Epithelial cell of proximal tubule (primary cell): ENCODE data around the gene KCNIP1. TPM values are rescaled to one million over a fixed set of nuclear protein-coding genes. Genes with fewer than 3 reads are reported as not detected.

ENCODE experiments used
- DNase-seq: peaks from one replicate; pipeline ENCODE4 v3.0.0-alpha.2; 2011; ENCODE audit warnings: low read depth
- H3K4me3 ChIP-seq: 2 replicates; pipeline ENCODE4 v1.5.1; 2011; ENCODE audit warnings: low read depth, mild to moderate bottlenecking, low read length
- total RNA-seq: library from RNA; depleted of rRNA; stranded (reverse); fragments of >200 nt; gene quantifications from 2 replicates; pipeline ENCODE4 v1.2.3, GENCODE V29; 2015
- TF ChIP-seq, protein P1 (sequence below): conservative IDR thresholded peaks from 2 replicates; pipeline ENCODE4 v1.5.1; 2012; ENCODE audit warnings: low read depth, mild to moderate bottlenecking, low read length

The KCNIP1 gene
- 2.0 and 3.3 TPM in 2 replicates for total RNA-seq

DNA sequence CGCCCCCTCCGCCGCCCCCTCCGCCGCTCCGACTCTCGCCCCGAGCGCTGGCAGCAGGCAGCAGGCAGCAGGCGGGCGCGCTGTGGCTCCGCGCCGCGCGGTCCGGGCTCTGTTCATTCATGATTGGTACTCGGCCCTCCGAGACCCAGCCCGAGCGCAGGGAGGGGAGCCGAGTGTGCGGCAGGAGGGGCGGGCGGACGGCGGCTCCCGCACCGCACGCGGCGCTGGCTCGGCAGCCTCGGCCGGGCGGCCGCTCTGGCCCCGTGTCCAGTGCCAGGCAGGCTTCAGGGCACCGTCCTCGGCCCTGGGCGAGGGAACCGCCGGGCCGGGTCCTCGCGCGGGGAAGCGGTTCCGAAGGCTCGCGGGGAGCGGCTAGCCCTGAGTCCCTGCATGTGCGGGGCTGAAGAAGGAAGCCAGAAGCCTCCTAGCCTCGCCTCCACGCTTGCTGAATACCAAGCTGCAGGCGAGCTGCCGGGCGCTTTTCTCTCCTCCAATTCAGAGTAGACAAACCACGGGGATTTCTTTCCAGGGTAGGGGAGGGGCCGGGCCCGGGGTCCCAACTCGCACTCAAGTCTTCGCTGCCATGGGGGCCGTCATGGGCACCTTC is at the start of gene KCNIP1:
Gene KCNIP1, plus strand, starts transcription at position 31 of the 607 bp plus-strand sequence.
- DNase-seq: no peak
- peak within 1 kb of the TSS; percentile 57 for H3K4me3 ChIP-seq
- TF ChIP-seq, protein P1, sequence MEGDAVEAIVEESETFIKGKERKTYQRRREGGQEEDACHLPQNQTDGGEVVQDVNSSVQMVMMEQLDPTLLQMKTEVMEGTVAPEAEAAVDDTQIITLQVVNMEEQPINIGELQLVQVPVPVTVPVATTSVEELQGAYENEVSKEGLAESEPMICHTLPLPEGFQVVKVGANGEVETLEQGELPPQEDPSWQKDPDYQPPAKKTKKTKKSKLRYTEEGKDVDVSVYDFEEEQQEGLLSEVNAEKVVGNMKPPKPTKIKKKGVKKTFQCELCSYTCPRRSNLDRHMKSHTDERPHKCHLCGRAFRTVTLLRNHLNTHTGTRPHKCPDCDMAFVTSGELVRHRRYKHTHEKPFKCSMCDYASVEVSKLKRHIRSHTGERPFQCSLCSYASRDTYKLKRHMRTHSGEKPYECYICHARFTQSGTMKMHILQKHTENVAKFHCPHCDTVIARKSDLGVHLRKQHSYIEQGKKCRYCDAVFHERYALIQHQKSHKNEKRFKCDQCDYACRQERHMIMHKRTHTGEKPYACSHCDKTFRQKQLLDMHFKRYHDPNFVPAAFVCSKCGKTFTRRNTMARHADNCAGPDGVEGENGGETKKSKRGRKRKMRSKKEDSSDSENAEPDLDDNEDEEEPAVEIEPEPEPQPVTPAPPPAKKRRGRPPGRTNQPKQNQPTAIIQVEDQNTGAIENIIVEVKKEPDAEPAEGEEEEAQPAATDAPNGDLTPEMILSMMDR: no peak

DNA sequence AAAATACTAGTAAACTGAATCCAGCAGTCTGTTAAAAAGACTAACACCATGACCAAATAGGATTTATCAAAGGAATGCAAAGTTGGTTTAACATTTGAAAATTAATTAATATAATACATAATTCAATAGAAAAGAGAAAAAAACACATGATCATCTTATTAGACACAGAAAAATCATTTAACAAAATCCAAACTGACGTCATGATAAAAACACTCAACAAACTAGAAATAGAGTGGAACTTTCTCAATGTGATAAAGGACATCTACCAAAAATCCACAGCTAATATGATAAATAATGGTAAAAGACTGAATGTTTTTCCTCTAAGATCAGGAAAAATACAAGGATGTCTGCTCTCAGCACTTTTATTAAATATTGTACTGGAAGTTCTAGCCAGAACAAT is 40.4 kb upstream of the KCNIP1 start:
- H3K4me3 ChIP-seq: no peak overlapping the region
- DNase-seq: no peak
- TF ChIP-seq, protein P1: no peak

DNA sequence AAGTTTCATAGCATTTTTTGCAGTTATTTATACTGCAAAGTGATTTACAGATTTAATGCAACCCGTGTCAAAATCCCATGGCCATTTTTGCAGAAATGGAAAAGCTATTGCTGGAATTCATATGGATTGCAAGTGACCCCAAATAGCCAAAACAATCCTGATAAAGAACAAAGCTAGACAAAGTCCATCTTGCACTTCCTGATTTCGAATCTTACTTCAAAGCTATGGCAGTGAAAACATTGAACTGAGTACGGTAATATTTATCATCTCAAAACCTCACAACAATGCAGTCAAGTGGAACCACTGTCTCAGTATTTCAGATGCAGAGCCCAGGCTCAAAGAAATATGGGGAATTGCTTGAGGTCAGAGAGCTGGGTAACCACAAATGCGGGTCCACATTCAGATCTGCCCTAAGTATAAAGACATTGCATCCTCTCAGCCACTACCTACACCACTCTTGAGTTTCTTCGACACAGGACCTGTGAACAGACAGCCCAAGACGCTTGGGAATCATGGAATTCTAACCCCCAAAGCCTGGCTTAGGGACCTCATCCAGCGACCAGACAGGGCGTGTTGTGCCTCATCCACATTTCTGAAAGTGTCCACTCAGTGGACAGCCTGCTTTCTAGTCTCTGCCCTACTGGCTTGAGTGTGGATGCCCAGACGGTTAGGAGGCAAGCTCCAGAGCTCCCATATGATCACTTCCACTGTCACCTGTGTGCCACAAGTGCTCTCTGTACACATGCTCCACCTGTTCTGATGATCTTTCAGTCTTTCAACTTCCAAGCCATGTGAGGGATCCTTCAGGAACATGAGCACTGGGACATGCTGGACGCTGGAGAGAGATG is 39.3 kb upstream of the KCNIP1 start:
- DNase-seq: no peak
- H3K4me3 ChIP-seq: no peak overlapping the region
- TF ChIP-seq, protein P1: no peak

DNA sequence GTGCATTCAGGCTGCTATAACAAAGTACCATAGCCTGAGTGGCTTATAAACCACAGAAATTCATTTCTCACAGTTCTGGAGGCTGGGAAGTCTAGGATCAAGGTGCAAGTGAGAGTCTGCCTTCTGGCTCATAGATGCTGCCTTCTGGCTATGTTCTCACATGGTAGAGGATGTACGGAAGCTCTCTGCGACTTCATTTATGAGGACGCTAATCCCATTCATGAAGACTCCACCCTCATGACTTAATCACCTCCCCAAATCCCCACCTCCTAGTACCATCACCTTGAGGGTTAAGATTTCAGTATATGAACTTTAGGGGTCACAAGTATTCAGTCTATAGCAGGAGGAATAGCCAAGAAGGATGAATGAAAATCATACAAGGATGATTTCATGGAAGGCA is 37.3 kb upstream of the KCNIP1 start:
- H3K4me3 ChIP-seq: no peak overlapping the region
- TF ChIP-seq, protein P1: no peak
- no peak for DNase-seq

DNA sequence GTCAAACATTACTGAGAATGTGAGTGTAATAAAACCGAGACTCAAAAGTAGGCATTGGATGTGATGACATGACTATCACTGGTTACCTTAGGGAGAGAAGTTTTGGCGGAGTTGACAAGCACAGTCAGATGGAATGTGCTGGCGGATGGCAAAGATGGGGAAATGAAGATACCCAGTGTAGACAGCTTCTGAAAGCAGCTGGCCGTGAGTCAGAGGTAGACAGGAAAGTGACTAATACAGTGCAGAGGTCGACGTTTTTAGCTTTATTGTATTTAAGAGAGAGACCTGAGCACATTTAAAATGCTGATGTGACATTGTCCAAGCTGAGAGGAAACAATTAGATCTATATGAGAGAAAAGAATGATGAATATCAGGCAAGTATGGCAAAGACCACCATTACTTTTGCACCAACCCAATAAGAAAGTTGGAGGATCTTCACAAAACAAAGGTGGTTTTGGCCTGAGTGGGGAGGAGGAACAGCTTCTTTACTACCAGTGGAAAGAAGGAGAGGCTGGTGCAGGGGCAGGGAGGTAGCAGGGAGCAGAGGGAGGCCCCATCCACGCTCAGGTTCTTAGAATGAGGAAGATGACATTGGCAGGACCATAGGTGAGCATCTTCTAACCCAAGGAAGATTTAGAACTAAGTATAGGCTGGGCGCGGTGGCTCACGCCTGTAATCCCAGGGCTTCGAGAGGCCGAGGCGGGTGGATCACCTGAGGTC is 36.7 kb upstream of the KCNIP1 start:
- DNase-seq: peak; percentile 61
- H3K4me3 ChIP-seq: no peak overlapping the region
- TF ChIP-seq, protein P1: no peak

DNA sequence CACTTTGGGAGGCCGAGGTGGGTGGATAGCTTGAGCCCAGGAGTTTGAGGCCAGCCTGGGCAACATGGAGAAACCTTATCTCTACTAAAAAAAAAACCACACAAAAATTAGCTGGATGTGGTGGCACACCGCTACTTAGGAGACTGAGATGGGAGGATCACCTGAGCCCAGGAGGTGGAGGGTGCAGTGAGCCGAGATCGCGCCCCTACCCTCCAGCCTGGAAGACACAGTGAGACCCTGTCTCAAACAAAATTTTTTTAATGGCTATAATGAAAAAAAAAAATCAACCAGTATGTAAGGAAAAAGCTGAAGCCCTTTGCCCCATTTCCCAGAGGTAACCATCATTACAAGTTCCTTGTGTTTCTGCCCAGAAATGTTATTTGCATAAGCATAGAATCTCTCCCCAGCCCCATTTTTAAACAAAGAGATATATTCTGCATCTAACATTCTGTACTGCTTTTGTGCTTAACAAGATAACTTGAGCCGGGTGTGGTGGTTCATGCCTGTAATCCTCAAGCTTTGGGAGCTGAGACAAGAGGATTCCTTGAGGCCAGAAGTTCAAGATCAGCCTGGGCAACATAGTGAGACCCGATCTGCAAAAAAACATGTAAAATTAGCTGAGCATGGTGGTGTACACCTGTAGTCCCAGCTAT is 35.1 kb upstream of the KCNIP1 start:
- TF ChIP-seq, protein P1: no peak
- no peak for DNase-seq
- no peak overlapping the region for H3K4me3 ChIP-seq
